Daoy (cell line): ENCODE measurements around the gene SLC66A2. TPM values are rescaled to one million over a fixed set of nuclear protein-coding genes. Genes with fewer than 3 reads are reported as not detected.

Source experiments
- DNase-seq: peaks from one replicate; pipeline ENCODE4 v3.0.0-alpha.2; 2015; ENCODE audit warnings: low read depth
- total RNA-seq: library from RNA; depleted of rRNA; stranded (reverse); fragments of >200 nt; shearing (Covaris generic); gene quantifications from 2 replicates; pipeline ENCODE4 v1.2.3, GENCODE V29; 2014

SLC66A2 gene
- total RNA-seq, 1 experiment from 2014 or later = 11.3 TPM

GRCh38 chr18:79904357-79905147, 46.9 kb downstream of the SLC66A2 start:
- no peak for DNase-seq

GRCh38 chr18:79903787-79904356, 47.6 kb downstream of the SLC66A2 start:
- DNase-seq = no peak

DNA sequence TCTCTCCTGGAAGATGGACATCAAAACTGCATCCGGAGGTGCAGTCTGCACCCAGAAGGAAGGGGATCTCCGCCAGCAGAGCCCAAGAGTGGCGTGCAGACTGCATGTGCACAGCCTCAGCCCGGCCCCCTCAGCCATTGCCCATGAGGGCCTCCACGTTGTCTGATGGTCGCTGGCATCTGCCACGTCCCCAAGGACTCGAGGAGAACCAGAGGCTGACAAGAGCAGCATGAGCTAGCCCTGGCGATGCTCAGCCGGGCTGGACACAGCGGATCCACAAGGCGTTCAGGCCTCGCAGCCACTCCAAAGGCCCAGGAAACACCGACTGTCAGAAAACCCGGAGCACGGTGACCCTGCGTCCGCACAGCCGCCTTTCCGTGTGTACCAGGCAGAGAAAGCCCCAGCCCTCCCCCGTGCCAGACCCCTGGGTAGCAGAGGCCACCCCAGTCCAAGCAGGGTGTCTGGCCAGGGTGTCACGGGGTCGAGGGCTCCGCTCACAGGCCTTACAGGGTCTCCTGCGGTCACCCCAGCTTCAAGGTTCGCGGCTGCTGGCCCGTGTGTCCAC, 48.3 kb downstream of the SLC66A2 start:
- no peak for DNase-seq

DNA sequence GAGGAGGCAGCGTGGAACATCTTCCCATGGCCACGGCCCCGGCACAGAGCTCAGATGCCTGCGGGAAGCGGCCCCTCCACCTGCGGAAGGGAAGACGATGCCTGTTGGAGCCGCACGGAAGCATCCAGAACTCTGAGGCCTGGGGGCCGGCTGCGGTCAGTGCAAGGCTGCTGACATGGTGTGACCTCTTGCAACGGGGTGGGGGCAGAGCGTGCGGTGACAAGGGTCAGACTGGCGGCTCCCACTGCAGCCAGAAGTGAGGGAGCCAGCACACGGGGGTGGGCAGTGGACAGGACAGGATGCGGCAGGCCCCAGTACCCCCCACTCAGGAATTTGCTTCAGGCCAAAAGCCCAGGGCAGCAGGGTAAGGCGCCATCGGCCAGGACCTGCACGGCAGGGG, 48.8 kb downstream of the SLC66A2 start:
- DNase-seq = no peak

GRCh38 chr18:79902075-79902474, 49.4 kb downstream of the SLC66A2 start:
- no peak for DNase-seq

DNA sequence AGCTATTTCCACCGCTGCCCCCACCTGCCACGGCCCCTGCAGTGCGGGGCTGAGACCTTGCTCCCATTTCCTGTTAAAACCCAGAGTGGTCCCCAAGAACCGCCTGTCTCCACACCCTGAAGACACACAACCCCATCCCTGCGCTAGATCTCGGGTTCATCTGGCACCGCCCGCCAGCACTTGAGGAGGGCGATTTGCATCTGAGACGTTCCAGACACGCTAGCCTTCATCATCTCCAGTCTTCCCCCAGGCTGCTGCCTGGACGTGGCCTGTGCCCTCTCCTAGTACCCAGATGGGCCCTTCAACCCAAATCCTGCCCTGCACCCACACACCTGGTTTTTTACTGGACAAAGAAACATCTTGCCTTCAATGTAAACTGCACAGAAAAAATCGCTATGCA, 49.8 kb downstream of the SLC66A2 start:
- no peak for DNase-seq

GRCh38 chr18:79900610-79901570, 50.6 kb downstream of the SLC66A2 start:
- DNase-seq = no peak

GRCh38 chr18:79899609-79900445, 51.6 kb downstream of the SLC66A2 start:
- no peak for DNase-seq

GRCh38 chr18:79898952-79899608, 52.4 kb downstream of the SLC66A2 start:
- DNase-seq = no peak

DNA sequence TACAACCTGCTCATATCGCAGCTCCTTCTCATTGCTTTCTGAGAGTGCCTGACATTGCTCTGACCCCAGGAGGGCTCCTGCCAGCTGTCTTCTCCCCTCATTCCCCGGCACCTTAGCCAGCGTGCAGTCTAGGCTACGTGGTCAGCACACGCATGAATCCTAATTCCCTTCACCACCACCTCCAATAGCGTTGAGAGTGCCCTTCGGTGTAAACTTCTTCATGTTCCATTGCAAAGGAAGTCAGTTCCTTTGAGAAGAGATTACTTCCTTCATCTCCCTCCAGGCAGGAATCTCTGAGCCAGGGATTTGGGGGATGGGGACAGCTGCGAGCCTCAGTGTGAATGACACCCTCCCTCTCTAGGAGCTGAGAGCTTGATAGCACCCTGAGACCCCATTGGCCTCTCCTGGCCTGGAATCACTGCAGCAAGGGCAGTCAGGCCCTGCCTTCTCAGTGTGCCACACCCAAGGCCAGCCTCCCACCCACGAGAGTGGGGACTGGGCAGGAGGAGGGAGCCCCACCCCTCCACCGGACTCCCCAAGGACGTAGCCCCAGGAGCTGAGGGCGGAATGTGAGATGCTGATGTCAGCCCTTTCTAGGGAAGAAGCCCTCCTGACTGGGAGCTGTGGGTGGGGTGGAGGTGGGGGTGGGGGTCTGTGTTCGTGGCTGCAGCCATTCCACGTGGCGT, 53.4 kb downstream of the SLC66A2 start:
- no peak for DNase-seq

GRCh38 chr18:79896738-79897137, 54.7 kb downstream of the SLC66A2 start:
- DNase-seq = no peak

DNA sequence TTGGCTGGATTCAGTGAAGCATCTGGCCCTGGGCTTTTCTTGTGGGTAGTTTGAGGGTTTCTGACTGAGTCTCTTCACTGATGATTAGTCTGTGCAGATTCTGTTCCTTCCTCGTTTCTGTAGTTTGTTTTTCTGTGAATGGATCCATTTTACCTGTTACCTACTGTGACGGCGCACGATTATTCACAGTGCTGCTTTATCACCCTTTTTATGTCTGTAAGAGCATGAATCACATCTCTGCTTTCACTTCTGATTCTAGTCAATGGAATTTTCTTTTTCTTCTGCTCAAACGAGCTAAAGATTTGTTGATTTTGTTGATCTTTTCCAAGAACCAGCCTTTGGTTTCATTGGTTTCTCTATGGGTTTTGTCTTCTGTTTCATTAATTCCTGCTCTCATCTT, 60.8 kb downstream of the SLC66A2 start:
- DNase-seq = no peak

DNA sequence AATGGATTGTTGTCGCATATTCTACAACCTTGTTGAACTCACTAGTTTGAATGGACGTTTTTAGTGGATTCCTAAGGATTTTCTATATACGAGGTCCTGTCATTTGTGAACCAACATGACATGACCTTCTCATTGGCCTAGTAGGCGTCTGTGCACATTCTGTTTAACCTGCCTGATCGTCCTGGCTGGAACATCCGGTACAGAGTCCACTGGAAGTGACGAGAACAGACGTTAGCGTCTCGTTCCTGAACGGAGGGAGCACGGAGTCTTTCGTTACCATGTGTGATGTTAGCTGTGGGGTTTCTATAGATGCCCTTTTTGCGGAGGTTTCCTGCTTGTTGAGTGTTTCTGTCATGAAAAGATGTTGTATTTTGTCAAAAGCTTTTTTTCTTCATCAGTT, 61.9 kb downstream of the SLC66A2 start:
- DNase-seq = no peak

DNA sequence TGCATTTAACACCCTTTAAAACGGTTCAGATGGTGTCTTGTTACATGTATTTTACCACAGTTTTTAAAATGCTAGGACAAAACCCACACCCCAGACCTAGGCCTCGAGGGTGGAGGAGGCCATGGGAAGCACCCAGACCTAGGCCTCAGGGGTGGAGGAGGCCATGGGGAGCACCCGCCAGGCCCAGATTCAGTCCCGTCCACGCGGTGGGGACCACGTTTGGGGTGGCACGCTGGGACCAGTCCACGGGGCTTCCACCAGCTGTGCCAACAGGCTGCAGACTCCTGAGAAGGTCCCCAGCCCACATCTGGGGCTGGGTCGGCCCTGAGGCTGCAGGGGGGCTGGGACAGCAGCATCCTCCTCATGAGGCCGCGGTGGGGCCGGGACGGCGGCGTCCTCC, 63.4 kb downstream of the SLC66A2 start:
- no peak for DNase-seq

DNA sequence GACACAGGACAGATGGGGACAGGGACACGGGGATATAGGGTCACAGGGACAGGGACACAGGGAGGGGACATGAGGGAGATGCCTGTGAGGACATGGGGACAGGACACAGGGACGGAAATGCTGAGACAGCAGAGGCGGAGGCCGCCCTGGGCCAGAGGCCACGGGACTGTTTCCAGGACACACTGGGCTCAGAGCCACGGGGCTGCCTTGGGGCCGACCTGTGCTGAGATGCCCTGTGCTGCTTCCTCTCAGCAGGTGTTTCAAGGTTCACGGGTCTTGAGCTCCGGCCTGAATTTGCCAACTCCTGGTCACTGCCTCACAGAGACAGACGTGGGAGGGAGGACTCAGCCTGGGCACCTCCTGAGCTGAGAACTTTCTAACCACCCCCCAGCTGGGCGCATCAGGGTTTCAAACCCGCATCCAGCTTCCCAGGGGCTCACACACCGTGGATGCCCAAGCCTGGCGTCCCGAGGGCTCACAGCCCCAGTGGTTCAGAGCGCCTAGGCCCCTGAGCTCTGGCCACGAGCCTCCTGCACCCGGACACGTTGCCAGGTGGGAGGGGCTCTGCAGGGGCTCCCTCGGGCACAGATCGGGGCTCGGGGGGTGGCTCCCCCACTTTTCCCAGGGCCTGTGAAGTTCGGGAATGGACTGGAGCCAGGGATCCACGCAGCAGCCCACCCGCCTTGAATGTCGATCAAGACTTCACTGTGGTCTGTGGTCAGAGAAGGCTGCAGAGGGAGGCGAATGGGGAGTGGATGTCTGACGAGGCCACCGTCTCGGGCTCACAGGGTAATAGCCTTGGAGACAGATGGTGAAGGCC, 64.1 kb downstream of the SLC66A2 start:
- no peak for DNase-seq

- no peak for DNase-seq
Observed at GRCh38 chr18:79884963-79885728, 66.3 kb downstream of the SLC66A2 start.

DNA sequence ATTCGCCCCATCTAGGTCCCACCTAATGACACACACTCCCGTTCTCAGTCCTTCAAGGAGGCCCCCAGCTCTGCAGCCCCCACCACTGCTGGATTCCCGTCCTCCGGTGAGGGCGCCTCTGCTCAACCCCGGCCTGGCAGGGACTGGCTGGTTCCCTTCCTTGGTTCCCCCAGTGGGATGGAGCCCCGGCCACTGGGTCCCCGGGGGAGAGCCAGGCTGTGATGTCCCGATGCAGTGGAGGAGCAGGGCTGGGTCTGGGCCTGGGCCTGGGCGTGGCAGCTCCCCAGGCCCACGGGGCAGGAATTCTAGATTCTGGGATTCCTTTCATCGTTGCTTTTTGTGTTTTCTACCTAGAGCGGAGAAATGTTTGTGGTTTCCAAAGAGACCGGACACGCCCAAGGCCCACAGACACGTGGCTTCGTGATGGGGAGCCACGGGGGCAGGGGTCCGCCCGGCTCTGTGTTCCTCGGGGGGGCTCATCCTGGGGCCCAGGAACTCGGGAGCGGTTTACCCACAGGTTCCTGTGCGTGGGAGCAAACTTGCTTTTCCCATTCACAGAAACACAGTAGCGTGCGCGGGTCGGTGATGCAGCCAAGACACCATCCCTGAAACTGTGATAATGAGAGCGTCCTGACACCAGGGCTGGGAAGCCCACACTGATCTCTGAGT, 67.0 kb downstream of the SLC66A2 start:
- DNase-seq = no peak
